ENCODE measurements around the gene SREBF1.

Gene SREBF1

DNA sequence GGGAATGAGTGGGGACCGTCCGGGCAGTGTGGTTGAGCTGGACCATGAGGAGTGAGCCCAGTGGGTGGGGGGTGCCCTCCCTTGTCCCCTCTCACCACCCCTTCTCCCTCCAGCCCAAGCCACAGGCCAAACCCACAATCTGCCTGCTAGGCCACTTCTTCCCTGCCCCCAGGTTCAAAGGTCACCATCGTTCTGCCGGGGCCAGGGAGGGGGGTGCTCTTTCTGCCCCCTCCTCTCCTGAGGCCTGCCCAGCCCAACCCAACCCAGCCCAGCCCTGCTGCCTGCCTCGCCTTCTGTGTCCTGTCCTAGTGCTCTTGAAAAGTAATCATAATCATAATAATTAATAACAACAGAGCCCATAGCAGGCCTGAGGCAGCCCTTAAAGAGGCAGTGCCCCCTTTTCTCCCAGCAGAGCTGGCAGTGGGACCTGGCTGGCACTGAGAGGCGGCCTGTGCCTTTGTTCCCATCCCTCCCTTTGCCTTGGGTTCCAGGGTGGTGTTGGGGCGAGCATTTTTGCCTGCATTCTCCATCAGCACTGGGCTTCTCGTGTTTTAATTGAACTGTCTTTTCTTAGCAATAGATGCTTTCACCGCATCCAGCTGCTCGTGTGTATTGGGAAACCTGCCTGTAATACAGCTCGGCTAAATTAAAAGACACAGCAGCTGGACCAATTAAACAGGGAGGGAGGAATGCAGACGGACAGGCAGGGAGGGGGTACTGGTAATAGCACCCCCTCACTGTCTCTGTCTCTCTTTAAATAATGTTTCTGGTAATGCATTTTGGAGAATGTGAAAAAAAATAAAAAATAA lies 46.8 kb downstream of the SREBF1 start:
- no peak overlapping the region for H3K4me3 ChIP-seq (ENCODE audit: low read depth, low read length)
- TF ChIP-seq, protein P1, sequence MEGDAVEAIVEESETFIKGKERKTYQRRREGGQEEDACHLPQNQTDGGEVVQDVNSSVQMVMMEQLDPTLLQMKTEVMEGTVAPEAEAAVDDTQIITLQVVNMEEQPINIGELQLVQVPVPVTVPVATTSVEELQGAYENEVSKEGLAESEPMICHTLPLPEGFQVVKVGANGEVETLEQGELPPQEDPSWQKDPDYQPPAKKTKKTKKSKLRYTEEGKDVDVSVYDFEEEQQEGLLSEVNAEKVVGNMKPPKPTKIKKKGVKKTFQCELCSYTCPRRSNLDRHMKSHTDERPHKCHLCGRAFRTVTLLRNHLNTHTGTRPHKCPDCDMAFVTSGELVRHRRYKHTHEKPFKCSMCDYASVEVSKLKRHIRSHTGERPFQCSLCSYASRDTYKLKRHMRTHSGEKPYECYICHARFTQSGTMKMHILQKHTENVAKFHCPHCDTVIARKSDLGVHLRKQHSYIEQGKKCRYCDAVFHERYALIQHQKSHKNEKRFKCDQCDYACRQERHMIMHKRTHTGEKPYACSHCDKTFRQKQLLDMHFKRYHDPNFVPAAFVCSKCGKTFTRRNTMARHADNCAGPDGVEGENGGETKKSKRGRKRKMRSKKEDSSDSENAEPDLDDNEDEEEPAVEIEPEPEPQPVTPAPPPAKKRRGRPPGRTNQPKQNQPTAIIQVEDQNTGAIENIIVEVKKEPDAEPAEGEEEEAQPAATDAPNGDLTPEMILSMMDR (IDR thresholded peaks at IDR 0.05; ENCODE audit: control insufficient read depth, extremely low read depth, insufficient read depth), result no peak
- DNase-seq (ENCODE audit: low read depth), result no peak

DNA sequence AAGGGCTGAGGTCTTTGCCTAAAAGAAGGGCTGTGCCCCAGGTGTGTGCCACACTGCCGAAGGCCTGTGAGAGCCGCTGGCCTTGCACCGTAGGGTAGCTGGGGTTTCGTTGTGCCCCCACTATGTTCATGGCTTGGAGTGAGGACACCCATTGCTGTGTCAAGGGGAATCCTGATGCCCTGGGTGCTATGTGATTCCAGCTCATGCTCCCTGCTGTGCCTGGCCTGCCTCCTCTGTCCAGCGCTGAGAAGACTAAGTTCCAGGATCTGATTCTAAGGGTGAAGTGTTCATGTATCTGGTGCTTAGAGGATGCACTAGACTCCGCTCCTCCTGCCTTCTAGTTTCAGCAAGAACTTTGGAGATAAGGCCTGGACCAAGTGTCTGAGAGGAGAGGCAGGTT lies 47.4 kb downstream of the SREBF1 start:
- H3K4me3 ChIP-seq (ENCODE audit: low read depth, low read length), result no peak overlapping the region
- TF ChIP-seq, protein P1 (IDR thresholded peaks at IDR 0.05; ENCODE audit: control insufficient read depth, extremely low read depth, insufficient read depth), result no peak
- no peak for DNase-seq (ENCODE audit: low read depth)

DNA sequence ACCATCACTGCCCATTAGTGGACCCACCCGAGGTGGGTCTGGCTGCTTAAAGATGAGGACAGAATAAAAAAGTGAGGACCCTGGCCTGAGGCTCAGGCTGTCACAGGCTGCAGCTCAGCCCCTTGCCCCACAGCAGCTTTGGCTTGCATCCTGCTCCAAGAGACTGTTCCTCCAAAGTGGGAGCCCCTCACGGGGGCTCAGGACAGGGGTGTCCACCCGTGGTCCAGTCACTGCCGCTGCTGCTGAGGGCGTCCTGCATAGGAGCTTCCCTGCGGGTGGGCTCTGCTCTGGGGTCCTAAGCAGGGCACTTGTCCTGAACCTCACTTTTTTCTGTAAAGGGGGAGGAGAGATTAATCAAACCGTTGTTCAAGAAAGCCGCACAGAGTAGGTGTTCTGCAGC lies 47.8 kb downstream of the SREBF1 start:
- TF ChIP-seq, protein P1 (IDR thresholded peaks at IDR 0.05; ENCODE audit: control insufficient read depth, extremely low read depth, insufficient read depth), result no peak
- no peak overlapping the region for H3K4me3 ChIP-seq (ENCODE audit: low read depth, low read length)
- DNase-seq (ENCODE audit: low read depth), result no peak

DNA sequence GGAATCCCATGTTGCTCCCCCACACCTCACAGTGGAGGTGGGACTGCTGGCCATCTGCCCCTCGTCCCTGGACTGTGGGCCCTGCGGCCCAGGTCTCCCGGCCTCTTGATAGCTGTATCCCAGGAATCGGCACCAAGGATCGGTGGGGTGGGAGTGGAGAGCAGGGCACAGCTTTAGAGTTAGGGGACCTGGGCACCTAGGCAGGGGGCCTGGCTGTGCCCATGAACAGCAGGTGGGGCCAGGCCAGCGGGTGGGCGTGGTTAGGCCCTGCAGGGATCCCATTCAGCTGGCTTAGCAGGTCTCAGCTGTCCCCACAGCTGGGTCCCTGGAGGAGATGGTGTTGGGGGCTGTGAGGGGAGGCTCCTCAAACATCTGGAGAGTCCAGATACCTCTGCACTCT lies 49.2 kb downstream of the SREBF1 start:
- H3K4me3 ChIP-seq (ENCODE audit: low read depth, low read length), result no peak overlapping the region
- no peak for DNase-seq (ENCODE audit: low read depth)
- TF ChIP-seq, protein P1 (IDR thresholded peaks at IDR 0.05; ENCODE audit: control insufficient read depth, extremely low read depth, insufficient read depth), result no peak

DNA sequence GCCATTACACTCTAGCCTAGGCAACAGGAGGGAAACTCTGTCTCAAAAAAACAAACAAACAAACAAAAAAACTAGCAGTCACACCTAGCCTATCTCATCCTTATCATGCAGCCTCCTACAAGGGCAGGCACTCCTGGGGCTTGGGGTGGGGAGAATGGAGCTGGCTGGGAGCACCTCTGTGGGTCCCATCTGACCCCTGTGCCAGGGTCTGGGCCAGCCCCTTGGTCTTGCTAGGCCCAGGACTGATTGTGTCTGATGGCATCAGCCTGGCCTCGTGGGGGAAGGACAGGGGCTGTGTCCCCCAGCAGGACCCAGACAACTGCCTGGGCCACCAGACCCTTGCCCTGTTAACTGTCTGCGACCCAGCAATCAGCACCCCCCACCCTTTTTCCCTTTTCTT lies 49.8 kb downstream of the SREBF1 start:
- TF ChIP-seq, protein P1 (IDR thresholded peaks at IDR 0.05; ENCODE audit: control insufficient read depth, extremely low read depth, insufficient read depth), result no peak
- H3K4me3 ChIP-seq (ENCODE audit: low read depth, low read length), result no peak overlapping the region
- DNase-seq (ENCODE audit: low read depth), result no peak

DNA sequence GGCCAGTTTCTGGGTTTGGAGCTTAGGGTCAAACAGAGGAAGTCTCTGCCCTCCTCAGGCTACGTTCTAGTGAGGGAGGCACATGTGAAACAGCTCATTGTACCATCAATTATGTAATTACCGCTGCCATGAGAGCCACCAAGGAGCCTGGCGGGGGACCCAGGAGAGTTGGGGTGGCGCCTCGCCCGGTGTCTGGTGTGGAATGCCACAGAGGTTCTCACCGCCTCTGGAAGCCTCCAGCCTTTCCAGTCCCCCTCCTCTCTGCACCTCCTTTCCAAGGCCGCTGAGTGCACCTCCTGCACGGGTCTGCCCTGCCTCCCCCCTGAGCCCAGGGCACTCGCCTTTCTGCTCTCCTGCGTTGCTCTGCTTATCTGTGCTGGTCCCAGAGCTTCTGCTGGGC lies 51.4 kb downstream of the SREBF1 start:
- DNase-seq (ENCODE audit: low read depth), result no peak
- H3K4me3 ChIP-seq (ENCODE audit: low read depth, low read length), result no peak overlapping the region

More for the DNA sequence above, 51.4 kb downstream of the SREBF1 start:
- TF ChIP-seq, protein P1 (IDR thresholded peaks at IDR 0.05; ENCODE audit: control insufficient read depth, extremely low read depth, insufficient read depth), result no peak
